Mucosa of stomach (tissue), 1 donor: ENCODE results near the gene ASCL5.

ENCODE experiments used
- H3K27me3 ChIP-seq: one replicate; pipeline ENCODE4 v1.7.0; 2013; ENCODE audit warnings: mild to moderate bottlenecking, low read length; ENCODE audit not compliant: control insufficient read depth, insufficient read depth
- H3K36me3 ChIP-seq: one replicate; pipeline ENCODE4 v1.7.0; 2013; ENCODE audit warnings: low read length; ENCODE audit not compliant: control insufficient read depth, insufficient read depth
- H3K4me1 ChIP-seq: one replicate; pipeline ENCODE4 v1.7.0; 2013; ENCODE audit warnings: mild to moderate bottlenecking, low read length; ENCODE audit not compliant: control insufficient read depth, insufficient read depth
- H3K4me3 ChIP-seq: one replicate; pipeline ENCODE4 v1.7.0; 2013; ENCODE audit warnings: low read length
- H3K9ac ChIP-seq: one replicate; pipeline ENCODE4 v1.7.0; 2013; ENCODE audit warnings: mild to moderate bottlenecking, low read length, moderate library complexity
- H3K9me3 ChIP-seq: one replicate; pipeline ENCODE4 v1.7.0; 2013; ENCODE audit warnings: mild to moderate bottlenecking, low read length, moderate library complexity; ENCODE audit not compliant: control insufficient read depth
- donor health status: Pancreatic carcinoma.

The ASCL5 gene

GRCh38 chr1:201111156-201111555 is 15.8 kb downstream of the ASCL5 start:
- H3K4me3 ChIP-seq = no peak overlapping the region
- no peaks in the 10 kb centered on the region for H3K36me3 ChIP-seq
- H3K9ac ChIP-seq = no peak overlapping the region
- peaks cover 7% of the 10 kb centered on the region for H3K4me1 ChIP-seq
- H3K9me3 ChIP-seq = no peaks in the 10 kb centered on the region
- peaks cover 23% of the 10 kb centered on the region for H3K27me3 ChIP-seq

GRCh38 chr1:201110616-201111015 is 16.4 kb downstream of the ASCL5 start:
- no peak overlapping the region for H3K4me3 ChIP-seq
- H3K36me3 ChIP-seq = no peaks in the 10 kb centered on the region
- no peaks in the 10 kb centered on the region for H3K9me3 ChIP-seq
- no peak overlapping the region for H3K9ac ChIP-seq
- peaks cover 22% of the 10 kb centered on the region for H3K27me3 ChIP-seq
- H3K4me1 ChIP-seq = peaks cover 7% of the 10 kb centered on the region

- H3K4me3 ChIP-seq = no peak overlapping the region
- no peak overlapping the region for H3K9ac ChIP-seq
- peaks cover 17% of the 10 kb centered on the region for H3K27me3 ChIP-seq
- no peaks in the 10 kb centered on the region for H3K9me3 ChIP-seq
- no peaks in the 10 kb centered on the region for H3K36me3 ChIP-seq
- H3K4me1 ChIP-seq = peaks cover 7% of the 10 kb centered on the region
These were observed 16.8 kb downstream of the ASCL5 start for GRCh38 chr1:201110138-201110537.

DNA sequence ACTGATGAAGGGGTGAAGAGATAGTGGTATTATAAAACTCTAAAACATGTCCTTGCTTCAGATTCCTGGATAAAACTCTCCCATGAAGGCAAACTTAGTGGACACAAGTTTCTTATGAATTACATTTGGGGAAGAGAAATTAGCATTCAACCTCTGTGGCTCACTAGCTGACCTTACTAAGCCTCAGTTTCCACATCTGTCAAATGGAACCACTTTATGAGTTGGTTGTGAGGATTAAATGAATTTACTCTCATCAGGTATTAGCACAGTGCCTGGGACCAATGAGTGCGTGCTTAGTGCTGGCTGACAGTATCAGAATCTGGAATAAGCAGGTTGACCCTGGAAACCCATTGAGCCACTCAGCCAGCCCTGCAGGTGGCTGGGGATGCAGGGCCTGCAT is 17.3 kb downstream of the ASCL5 start:
- Histone ChIP-seq H3K27me3 (peaks cover 14% of the 10 kb centered on the region), H3K9me3 (no peaks in the 10 kb centered on the region), H3K4me1 (peaks cover 7% of the 10 kb centered on the region), H3K9ac (no peak overlapping the region), H3K36me3 (no peaks in the 10 kb centered on the region), H3K4me3 (no peak overlapping the region)

GRCh38 chr1:201108614-201109013 is 18.4 kb downstream of the ASCL5 start:
- H3K9ac ChIP-seq = no peak overlapping the region
- peaks cover 10% of the 10 kb centered on the region for H3K27me3 ChIP-seq
- H3K4me3 ChIP-seq = no peak overlapping the region

GRCh38 chr1:201105688-201106087 is 21.3 kb downstream of the ASCL5 start:
- no peaks in the 10 kb centered on the region for H3K27me3 ChIP-seq
- no peak overlapping the region for H3K4me3 ChIP-seq
- H3K4me1 ChIP-seq = no peaks in the 10 kb centered on the region
- H3K36me3 ChIP-seq = no peaks in the 10 kb centered on the region
- no peaks in the 10 kb centered on the region for H3K9me3 ChIP-seq
- no peak overlapping the region for H3K9ac ChIP-seq

More at GRCh38 chr1:201108614-201109013, 18.4 kb downstream of the ASCL5 start:
- H3K36me3 ChIP-seq = no peaks in the 10 kb centered on the region
- H3K9me3 ChIP-seq = no peaks in the 10 kb centered on the region
- no peaks in the 10 kb centered on the region for H3K4me1 ChIP-seq

DNA sequence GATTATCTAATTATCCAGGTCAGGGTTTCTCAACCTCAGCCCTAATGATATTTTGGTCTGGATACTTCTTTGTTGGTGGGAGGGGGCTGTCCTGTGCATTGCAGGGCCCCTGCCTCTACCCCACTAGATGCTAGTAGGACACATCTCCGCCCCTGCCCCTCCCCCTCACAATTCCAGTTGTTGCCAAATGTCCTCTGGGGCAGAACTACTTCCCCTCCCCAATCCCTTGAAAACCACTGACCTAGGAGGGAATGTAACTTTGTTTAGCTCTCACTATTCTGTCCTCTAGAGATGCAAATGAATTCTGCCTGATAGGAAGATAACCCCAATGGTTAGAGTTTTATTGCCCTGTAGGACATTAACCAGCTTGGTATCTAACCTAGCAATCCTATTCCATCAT is 22.8 kb downstream of the ASCL5 start:
- H3K4me1 ChIP-seq = no peaks in the 10 kb centered on the region
- H3K9me3 ChIP-seq = no peaks in the 10 kb centered on the region
- no peaks in the 10 kb centered on the region for H3K27me3 ChIP-seq
- H3K9ac ChIP-seq = no peak overlapping the region
- H3K36me3 ChIP-seq = no peaks in the 10 kb centered on the region
- H3K4me3 ChIP-seq = no peak overlapping the region

- no peaks in the 10 kb centered on the region for H3K9me3 ChIP-seq
These were observed 23.3 kb downstream of the ASCL5 start for GRCh38 chr1:201103666-201104065.

GRCh38 chr1:201100169-201100930 is 26.6 kb downstream of the ASCL5 start:
- Histone ChIP-seq H3K4me1 (no peaks in the 10 kb centered on the region), H3K9ac (no peak overlapping the region), H3K27me3 (no peaks in the 10 kb centered on the region)

More at GRCh38 chr1:201103666-201104065, 23.3 kb downstream of the ASCL5 start:
- Histone ChIP-seq H3K4me1 (no peaks in the 10 kb centered on the region), H3K36me3 (no peaks in the 10 kb centered on the region), H3K4me3 (no peak overlapping the region), H3K9ac (no peak overlapping the region), H3K27me3 (no peaks in the 10 kb centered on the region)

GRCh38 chr1:201098992-201099677 is 27.8 kb downstream of the ASCL5 start:
- H3K27me3 ChIP-seq = no peaks in the 10 kb centered on the region
- no peaks in the 10 kb centered on the region for H3K36me3 ChIP-seq
- H3K4me3 ChIP-seq = no peak overlapping the region
- no peak overlapping the region for H3K9ac ChIP-seq
- no peaks in the 10 kb centered on the region for H3K9me3 ChIP-seq
- no peaks in the 10 kb centered on the region for H3K4me1 ChIP-seq

More at GRCh38 chr1:201100169-201100930, 26.6 kb downstream of the ASCL5 start:
- Histone ChIP-seq H3K36me3 (no peaks in the 10 kb centered on the region), H3K4me3 (no peak overlapping the region), H3K9me3 (no peaks in the 10 kb centered on the region)

- Histone ChIP-seq H3K9ac (no peak overlapping the region), H3K4me3 (no peak overlapping the region), H3K4me1 (no peaks in the 10 kb centered on the region), H3K9me3 (no peaks in the 10 kb centered on the region), H3K27me3 (no peaks in the 10 kb centered on the region), H3K36me3 (no peaks in the 10 kb centered on the region)
These were observed 29.8 kb downstream of the ASCL5 start for GRCh38 chr1:201096977-201097856.

- H3K9ac ChIP-seq = no peak overlapping the region
- no peaks in the 10 kb centered on the region for H3K9me3 ChIP-seq
- no peaks in the 10 kb centered on the region for H3K27me3 ChIP-seq
- no peak overlapping the region for H3K4me3 ChIP-seq
- H3K36me3 ChIP-seq = no peaks in the 10 kb centered on the region
- no peaks in the 10 kb centered on the region for H3K4me1 ChIP-seq
These were observed 30.9 kb downstream of the ASCL5 start for GRCh38 chr1:201096041-201096461.
